Thyroid gland (tissue), 4 donors: ENCODE data around the gene MRTFB.

ENCODE experiments used
- POLR2A ChIP-seq, 2 donors: fragments of 450-650 bp; IDR thresholded peaks; one replicate each; pipeline ENCODE4 v1.6.1; 2017; ENCODE audit warnings: antibody characterized with exemption in 2 of 2, mild to moderate bottlenecking in 2 of 2, moderate library complexity in 1 of 2
- TF ChIP-seq, protein P1 (sequence below), 6 experiments: fragments of 200-600 bp in 3 of 6; fragments of 450-650 bp in 3 of 6; sonication (generic) in 3 of 6; IDR thresholded peaks; one replicate each; pipeline ENCODE4 v1.5.1; 2016 to 2019; ENCODE audit warnings: antibody characterized with exemption in 6 of 6, mild to moderate bottlenecking in 2 of 6, inconsistent platforms in 1 of 6, moderate library complexity in 1 of 6

GRCh38 chr16:14291286-14291685 is 220.2 kb downstream of the MRTFB start:
- TF ChIP-seq, protein P1, sequence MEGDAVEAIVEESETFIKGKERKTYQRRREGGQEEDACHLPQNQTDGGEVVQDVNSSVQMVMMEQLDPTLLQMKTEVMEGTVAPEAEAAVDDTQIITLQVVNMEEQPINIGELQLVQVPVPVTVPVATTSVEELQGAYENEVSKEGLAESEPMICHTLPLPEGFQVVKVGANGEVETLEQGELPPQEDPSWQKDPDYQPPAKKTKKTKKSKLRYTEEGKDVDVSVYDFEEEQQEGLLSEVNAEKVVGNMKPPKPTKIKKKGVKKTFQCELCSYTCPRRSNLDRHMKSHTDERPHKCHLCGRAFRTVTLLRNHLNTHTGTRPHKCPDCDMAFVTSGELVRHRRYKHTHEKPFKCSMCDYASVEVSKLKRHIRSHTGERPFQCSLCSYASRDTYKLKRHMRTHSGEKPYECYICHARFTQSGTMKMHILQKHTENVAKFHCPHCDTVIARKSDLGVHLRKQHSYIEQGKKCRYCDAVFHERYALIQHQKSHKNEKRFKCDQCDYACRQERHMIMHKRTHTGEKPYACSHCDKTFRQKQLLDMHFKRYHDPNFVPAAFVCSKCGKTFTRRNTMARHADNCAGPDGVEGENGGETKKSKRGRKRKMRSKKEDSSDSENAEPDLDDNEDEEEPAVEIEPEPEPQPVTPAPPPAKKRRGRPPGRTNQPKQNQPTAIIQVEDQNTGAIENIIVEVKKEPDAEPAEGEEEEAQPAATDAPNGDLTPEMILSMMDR (IDR thresholded peaks at IDR 0.05) = no peak
- TF ChIP-seq POLR2A (IDR thresholded peaks at IDR 0.05) = no peak
